NT2/D1 (cell line): Measurements from ENCODE around the gene PIK3C2B.

Source experiments
- YY1 ChIP-seq: IDR thresholded peaks from 2 replicates; pipeline ENCODE4 v1.6.1; 2011; ENCODE audit not compliant: insufficient read length, insufficient read depth
- ZNF274 ChIP-seq: IDR thresholded peaks from 2 replicates; pipeline ENCODE4 v1.6.1; 2011; ENCODE audit warnings: mild to moderate bottlenecking, low read depth, low read length

DNA sequence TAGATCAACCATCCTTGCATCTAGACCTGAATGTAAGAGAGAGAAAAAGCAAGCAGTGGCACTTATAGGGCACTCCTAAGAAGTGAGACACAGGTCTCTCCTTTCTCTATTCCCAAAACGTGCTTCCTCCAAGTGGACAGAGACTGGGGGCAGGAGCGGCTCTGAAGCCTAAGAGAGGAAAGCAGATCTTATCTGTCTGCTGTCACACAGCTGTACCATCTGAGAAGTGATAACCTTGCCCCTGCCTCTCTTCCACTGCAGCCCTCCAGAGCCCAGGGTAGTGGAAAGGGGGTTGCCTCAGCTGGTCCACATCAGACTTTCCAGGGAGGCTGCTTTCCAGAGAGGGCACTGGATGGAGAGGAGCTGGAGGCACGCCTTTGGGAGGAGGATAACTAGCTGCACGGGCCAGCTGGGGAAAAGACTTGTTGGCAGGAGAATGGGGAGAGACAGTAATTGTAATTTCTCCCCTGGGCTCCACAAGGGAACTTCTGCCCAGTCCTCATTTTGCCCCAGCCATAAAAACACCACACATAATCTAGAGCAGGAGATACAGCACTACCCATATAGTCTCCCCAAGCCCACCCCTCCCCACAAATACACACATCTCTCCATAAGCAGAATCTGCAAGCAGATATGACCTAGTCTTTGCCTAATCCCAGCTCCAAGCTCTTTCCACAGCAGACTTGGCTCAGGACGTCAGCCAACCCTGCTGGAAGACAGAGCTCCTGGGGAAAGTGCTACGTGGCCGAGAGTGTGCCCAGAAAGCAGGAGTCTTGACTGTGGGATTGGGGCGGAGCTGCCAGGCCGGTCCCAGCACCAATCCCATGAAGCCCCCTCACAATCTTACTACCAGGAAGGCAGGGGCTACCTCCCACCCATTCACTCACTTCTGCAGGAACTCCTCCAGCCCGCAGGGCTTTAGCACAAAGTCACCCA is 31.2 kb downstream of the PIK3C2B start:
- TF ChIP-seq YY1 (no peak), ZNF274 (no peak)
